SJSA1 (cell line): ENCODE data around the gene ARMCX4. TPM values are rescaled to one million over a fixed set of nuclear protein-coding genes. Genes with fewer than 3 reads are reported as not detected.
"Not testable (repeated sequence)": the region's sequence is repeated elsewhere in the genome, so short reads cannot be mapped to it uniquely, and the experiment has no call there.

ENCODE experiments used
- DNase-seq, 2 experiments: peaks; one replicate each; pipeline ENCODE4 v3.0.0-alpha.2; 2015 to 2020; ENCODE audit warnings: low spot score in 2 of 2, low read depth in 1 of 2
- H3K27ac ChIP-seq: fragments of 250-450 bp; sonication (Bioruptor Pico); 2 replicates; pipeline ENCODE4 v1.5.1; 2020; ENCODE audit warnings: mild to moderate bottlenecking, moderate library complexity
- H3K27me3 ChIP-seq: fragments of 250-450 bp; sonication (Bioruptor Pico); replicated peaks from 2 replicates; pipeline ENCODE4 v1.5.1; 2020; ENCODE audit warnings: mild to moderate bottlenecking, moderate library complexity
- H3K36me3 ChIP-seq: fragments of 250-450 bp; sonication (Bioruptor Pico); 2 replicates; pipeline ENCODE4 v1.5.1; 2020; ENCODE audit warnings: mild to moderate bottlenecking
- H3K4me1 ChIP-seq: fragments of 250-450 bp; sonication (Bioruptor Pico); replicated peaks from 2 replicates; pipeline ENCODE4 v1.6.1; 2021; ENCODE audit warnings: mild to moderate bottlenecking
- H3K4me3 ChIP-seq: fragments of 250-450 bp; sonication (Bioruptor Pico); 2 replicates; pipeline ENCODE4 v1.5.1; 2020; ENCODE audit warnings: mild to moderate bottlenecking
- H3K9me3 ChIP-seq: fragments of 250-450 bp; sonication (Bioruptor Pico); replicated peaks from 2 replicates; pipeline ENCODE4 v1.5.1; 2020; ENCODE audit warnings: mild to moderate bottlenecking
- total RNA-seq: library from RNA; depleted of rRNA; stranded (reverse); fragments of >200 nt; shearing (Covaris generic); gene quantifications from 2 replicates; pipeline ENCODE4 v1.2.3, GENCODE V29; 2014; rRNA removed

The ARMCX4 gene
- total RNA-seq, 1 experiment from 2014 or later = 5.8 TPM

GRCh38 chrX:101493225-101493624 lies 8.0 kb downstream of the ARMCX4 start:
- DNase-seq = no peak
- H3K4me3 ChIP-seq = no peak overlapping the region
- peaks cover 20% of the 10 kb centered on the region for H3K36me3 ChIP-seq
- H3K27ac ChIP-seq = no peak overlapping the region
- no peaks in the 10 kb centered on the region for H3K4me1 ChIP-seq
- H3K27me3 ChIP-seq = no peaks in the 10 kb centered on the region
- no peaks in the 10 kb centered on the region for H3K9me3 ChIP-seq

GRCh38 chrX:101502929-101503328 lies 17.7 kb downstream of the ARMCX4 start:
- not testable (repeated sequence) for H3K36me3 ChIP-seq, H3K9me3 ChIP-seq, H3K27me3 ChIP-seq, DNase-seq, H3K4me1 ChIP-seq, H3K4me3 ChIP-seq, H3K27ac ChIP-seq

- Histone ChIP-seq H3K9me3 (no peaks in the 10 kb centered on the region), H3K4me1 (no peaks in the 10 kb centered on the region), H3K4me3 (no peak overlapping the region), H3K27ac (no peak overlapping the region), H3K27me3 (no peaks in the 10 kb centered on the region), H3K36me3 (no peaks in the 10 kb centered on the region)
- DNase-seq = no peak
Observed at GRCh38 chrX:101507372-101507771, 22.1 kb downstream of the ARMCX4 start.

- H3K4me3 ChIP-seq = no peak overlapping the region
- no peaks in the 10 kb centered on the region for H3K4me1 ChIP-seq
- no peaks in the 10 kb centered on the region for H3K9me3 ChIP-seq
- no peak overlapping the region for H3K27ac ChIP-seq
- no peak for DNase-seq
- H3K36me3 ChIP-seq = no peaks in the 10 kb centered on the region
- no peaks in the 10 kb centered on the region for H3K27me3 ChIP-seq
Observed at GRCh38 chrX:101507986-101508385, 22.7 kb downstream of the ARMCX4 start.

- peak in 1 of 2 experiments; percentile 37 for DNase-seq
- no peak overlapping the region for H3K27ac ChIP-seq
- H3K27me3 ChIP-seq = no peaks in the 10 kb centered on the region
- no peaks in the 10 kb centered on the region for H3K36me3 ChIP-seq
- H3K9me3 ChIP-seq = no peaks in the 10 kb centered on the region
- H3K4me3 ChIP-seq = no peak overlapping the region
- peaks cover 15% of the 10 kb centered on the region for H3K4me1 ChIP-seq
Observed at GRCh38 chrX:101530944-101531343, 45.7 kb downstream of the ARMCX4 start.

Other genes with a start within 250 kb of the ARMCX4 start
- gene TAF7L, start 194.1 kb upstream of the ARMCX4 start, total RNA-seq = 0.08 TPM in 1 of 2 replicates, not detected in the other
- gene TIMM8A, start 136.7 kb upstream of the ARMCX4 start, total RNA-seq = 0.94 and 3.7 TPM in 2 replicates
- not detected in 2 replicates for gene BTK, start 99.3 kb upstream of the ARMCX4 start, total RNA-seq
- gene RPL36A, start 94.4 kb upstream of the ARMCX4 start, total RNA-seq = 1,028 and 2,711 TPM in 2 replicates
- gene GLA, start 77.5 kb upstream of the ARMCX4 start, total RNA-seq = 47.6 and 51.7 TPM in 2 replicates
- 58.9 and 71.8 TPM in 2 replicates for gene HNRNPH2, start 77.2 kb upstream of the ARMCX4 start, total RNA-seq
- gene ARMCX1, start 65.1 kb downstream of the ARMCX4 start, total RNA-seq = 15.5 and 19.6 TPM in 2 replicates
- 42.7 and 45.4 TPM in 2 replicates for gene ARMCX6, start 132.5 kb downstream of the ARMCX4 start, total RNA-seq
- gene ARMCX3, start 137.7 kb downstream of the ARMCX4 start, total RNA-seq = 36.1 and 37.6 TPM in 2 replicates
- gene ARMCX2, start 174.4 kb downstream of the ARMCX4 start, total RNA-seq = 3.4 and 6.9 TPM in 2 replicates